Muscle layer of duodenum (tissue), 2 donors: Measurements from ENCODE around the gene KRTAP5-2.
A peak's percentile ranks its signal among the peaks of the same experiment; 100 is the strongest.
"Not testable (repeated sequence)": the region's sequence is repeated elsewhere in the genome, so short reads cannot be mapped to it uniquely, and the experiment has no call there.

Experiments used
- H3K27ac ChIP-seq: one replicate; pipeline ENCODE4 v1.7.0; 2013; ENCODE audit warnings: mild to moderate bottlenecking, low read length
- H3K27me3 ChIP-seq: one replicate; pipeline ENCODE4 v1.7.0; 2013; ENCODE audit warnings: low read depth, mild to moderate bottlenecking, control low read depth, low read length
- H3K36me3 ChIP-seq, 2 donors: one replicate each; pipeline ENCODE4 v1.7.0; 2013; ENCODE audit warnings: low read length in 2 of 2, control low read depth in 1 of 2, mild to moderate bottlenecking in 1 of 2; ENCODE audit not compliant: insufficient read depth in 2 of 2, control insufficient read depth in 1 of 2
- H3K4me1 ChIP-seq, 2 donors: one replicate each; pipeline ENCODE4 v1.7.0; 2013; ENCODE audit warnings: low read length in 2 of 2, mild to moderate bottlenecking in 2 of 2, control low read depth in 1 of 2, moderate library complexity in 1 of 2; ENCODE audit not compliant: insufficient read depth in 2 of 2, control insufficient read depth in 1 of 2
- H3K4me3 ChIP-seq, 2 donors: one replicate each; pipeline ENCODE4 v1.7.0; 2013; ENCODE audit warnings: low read length in 2 of 2, low read depth in 1 of 2, mild to moderate bottlenecking in 1 of 2
- H3K9me3 ChIP-seq, 2 donors: one replicate each; pipeline ENCODE4 v1.7.0; 2013; ENCODE audit warnings: low read length in 2 of 2, control low read depth in 1 of 2, mild to moderate bottlenecking in 1 of 2; ENCODE audit not compliant: control insufficient read depth in 1 of 2
- donor health status: healthy.

The KRTAP5-2 gene

DNA sequence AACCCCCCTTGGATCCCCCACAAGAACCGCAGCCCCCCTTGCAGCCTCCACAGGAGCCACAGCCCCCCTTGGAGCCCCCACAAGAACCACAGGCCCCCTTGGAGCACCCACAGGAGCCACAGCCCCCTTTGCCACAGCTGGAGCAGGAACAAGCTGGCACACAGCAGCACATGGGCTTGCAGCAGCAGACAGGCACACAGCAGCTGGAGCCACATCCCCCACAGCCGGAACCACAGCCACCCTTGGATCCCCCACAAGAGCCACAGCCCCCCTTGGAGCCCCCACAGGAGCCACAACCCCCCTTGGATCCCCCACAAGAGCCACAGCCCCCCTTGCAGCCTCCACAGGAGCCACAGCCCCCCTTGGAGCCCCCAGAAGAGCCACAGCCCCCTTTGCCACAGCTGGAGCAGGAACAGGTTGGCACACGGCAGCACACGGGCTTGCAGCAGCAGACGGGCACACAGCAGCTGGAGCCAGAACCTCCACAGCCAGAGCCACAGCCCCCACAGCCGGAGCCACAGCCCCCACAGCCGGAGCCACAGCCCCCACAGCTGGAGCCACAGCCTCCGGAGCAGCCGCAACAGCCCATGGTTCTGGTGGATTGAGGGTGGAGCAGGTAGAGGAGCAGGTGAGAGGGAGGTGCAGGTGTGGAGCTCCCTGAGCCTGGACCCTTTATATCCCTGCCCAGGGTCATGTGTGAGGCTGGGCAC lies 13.3 kb downstream of the KRTAP5-2 start, which contains the start of gene KRTAP5-1:
Gene KRTAP5-1 (minus strand): TSS at position 623 of the 710 bp plus-strand sequence. CDS start 34 bp downstream, at position 589.
- H3K9me3 ChIP-seq, H3K4me3 ChIP-seq, H3K36me3 ChIP-seq, H3K27ac ChIP-seq, H3K4me1 ChIP-seq, H3K27me3 ChIP-seq: not testable (repeated sequence)

DNA sequence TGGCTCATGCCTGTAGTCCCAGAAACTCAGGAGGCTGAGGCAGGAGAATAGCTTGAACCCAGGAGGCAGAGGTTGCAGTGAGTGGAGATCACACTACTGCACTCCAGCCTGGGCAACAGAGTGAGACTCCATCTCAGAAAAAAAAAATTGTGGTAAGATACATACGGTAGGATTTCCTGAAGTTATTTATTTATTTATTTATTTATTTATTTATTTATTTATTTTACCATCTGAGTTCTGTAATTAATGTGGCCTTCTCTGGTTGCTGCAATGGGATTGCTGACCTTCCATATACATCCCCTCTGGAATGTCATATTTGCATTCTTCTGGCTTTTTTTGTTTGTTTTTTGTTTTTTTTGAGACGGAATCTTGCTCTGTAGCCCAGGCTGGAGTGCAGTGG lies 15.2 kb downstream of the KRTAP5-2 start:
- not testable (repeated sequence) for H3K36me3 ChIP-seq

DNA sequence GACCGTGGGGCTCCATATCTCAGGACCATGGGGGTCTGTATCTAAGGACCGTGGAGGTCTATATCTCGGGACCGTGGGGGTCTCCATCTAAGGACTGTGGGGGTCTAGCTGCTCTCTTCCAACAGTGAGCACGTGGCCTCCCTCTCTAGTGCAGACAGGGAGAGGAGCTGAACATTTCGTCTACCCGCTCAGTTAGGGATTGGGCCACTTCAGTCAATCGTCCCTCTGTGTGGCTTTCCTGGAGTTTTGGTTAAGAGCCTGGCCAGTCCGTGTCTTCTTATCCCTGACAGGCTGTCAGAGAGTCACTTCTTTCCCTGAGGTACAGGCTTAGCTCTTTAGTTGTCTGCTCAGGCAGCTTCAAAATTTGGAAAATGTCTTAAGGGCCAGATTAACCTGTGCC lies 16.1 kb downstream of the KRTAP5-2 start:
- Histone ChIP-seq H3K36me3 (no peaks in the 10 kb centered on the region), H3K27ac (no peak overlapping the region), H3K4me3 (no peak overlapping the region), H3K27me3 (no peaks in the 10 kb centered on the region), H3K9me3 (peaks cover 0 to 5% of the 10 kb centered on the region in 2 donors), H3K4me1 (no peaks in the 10 kb centered on the region)

More for the DNA sequence above, 15.2 kb downstream of the KRTAP5-2 start:
- not testable (repeated sequence) for H3K27me3 ChIP-seq, H3K4me1 ChIP-seq, H3K4me3 ChIP-seq, H3K27ac ChIP-seq, H3K9me3 ChIP-seq

DNA sequence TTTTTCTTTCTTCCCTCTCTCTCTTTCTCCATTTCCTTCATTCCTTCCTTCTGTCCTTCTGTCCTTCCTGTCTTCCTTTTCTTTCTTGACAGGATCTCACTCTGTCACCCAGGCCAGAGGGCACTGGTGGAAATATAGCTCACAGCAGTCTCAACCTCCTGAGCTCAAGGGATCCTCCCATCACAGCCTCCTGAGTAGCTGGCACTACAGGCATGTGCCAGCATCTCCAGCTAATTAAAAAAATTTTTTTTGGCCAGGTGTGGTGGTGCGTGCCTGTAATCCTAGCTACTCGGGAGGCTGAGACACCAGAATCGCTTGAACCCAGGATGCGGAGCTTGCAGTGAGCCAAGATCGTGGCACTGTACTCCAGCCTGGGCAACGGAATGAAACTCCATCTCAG lies 21.3 kb downstream of the KRTAP5-2 start:
- Histone ChIP-seq H3K27ac (no peak overlapping the region), H3K9me3 (peaks cover 0 to 5% of the 10 kb centered on the region in 2 donors), H3K4me3 (no peak overlapping the region), H3K36me3 (no peaks in the 10 kb centered on the region), H3K27me3 (no peaks in the 10 kb centered on the region), H3K4me1 (peaks cover 0 to 21% of the 10 kb centered on the region in 2 donors)

DNA sequence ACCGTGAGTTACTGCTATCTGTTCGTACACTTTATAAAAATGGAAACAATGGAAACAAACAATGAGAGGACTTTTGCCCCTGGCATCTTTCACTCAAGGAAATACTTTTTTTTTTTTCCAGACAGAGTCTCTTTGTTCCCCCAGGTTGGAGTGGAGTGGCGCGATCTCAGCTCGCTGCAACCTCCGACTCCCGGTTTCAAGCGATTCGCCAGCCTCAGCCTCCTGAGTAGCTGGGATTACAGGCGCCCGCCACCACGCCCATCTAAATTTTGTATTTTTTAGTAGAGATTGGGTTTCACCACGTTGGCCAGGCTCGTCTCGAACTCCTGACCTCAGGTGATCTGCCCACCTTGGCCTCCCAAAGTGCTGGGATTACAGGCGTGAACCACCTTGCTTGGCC lies 22.3 kb downstream of the KRTAP5-2 start:
- peaks cover 0 to 26% of the 10 kb centered on the region in 2 donors for H3K4me1 ChIP-seq
- not testable (repeated sequence) for H3K27ac ChIP-seq, H3K9me3 ChIP-seq, H3K36me3 ChIP-seq, H3K4me3 ChIP-seq, H3K27me3 ChIP-seq

DNA sequence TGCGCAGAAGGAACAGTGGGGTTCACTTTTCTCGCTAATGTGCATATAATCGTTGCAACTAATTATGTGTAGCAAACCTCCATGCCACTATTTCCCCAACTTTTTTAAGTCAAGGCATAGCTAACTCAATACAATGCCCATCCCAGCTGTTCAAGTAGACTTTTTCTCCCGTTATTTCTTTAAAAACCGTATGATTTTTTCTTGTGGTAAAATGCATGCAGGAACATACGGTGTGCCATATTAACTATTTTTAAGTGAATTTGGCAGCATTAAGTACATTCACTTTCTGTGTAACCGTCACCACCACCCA lies 23.2 kb downstream of the KRTAP5-2 start:
- no peak overlapping the region for H3K4me3 ChIP-seq

DNA sequence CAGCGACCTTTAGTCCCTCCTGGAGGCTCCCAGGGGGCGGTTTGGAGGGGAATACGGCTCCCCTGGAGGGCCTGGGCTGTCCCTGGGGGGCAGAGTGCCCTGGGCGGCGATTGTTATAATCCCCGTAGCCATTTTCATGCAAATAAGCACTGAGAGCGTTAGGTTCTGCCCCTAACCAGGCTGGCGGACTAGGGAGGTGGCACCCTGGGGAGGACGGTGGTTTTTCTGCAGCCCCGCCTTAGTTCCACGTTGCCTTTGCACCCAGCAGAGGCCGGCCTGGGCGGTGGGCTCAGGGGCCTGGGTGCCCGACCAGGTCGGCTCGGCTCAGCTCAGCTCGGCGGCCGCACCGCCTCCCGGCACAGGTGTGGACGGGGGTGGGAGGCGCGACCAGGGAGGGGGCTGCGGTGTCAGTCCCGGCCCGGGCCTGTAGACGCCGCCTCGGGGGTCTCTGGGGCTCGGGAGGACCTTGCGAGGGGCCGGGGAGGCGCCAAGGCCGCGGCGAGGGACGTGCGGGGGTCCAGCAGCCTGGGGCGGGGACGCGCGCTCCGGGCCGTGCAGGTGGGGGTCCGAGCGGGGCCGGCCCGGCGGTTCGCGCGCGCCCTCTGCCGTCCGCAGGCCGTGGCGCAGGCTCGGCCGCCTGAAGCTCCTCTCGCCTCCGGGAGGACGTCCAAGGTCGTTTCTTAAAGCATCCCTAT lies 23.7 kb downstream of the KRTAP5-2 start:
- Histone ChIP-seq H3K27me3 (no peaks in the 10 kb centered on the region), H3K36me3 (no peaks in the 10 kb centered on the region), H3K4me3 (peak overlapping the region in 1 of 2 donors; percentile 55), H3K4me1 (peaks cover 0 to 39% of the 10 kb centered on the region in 2 donors), H3K9me3 (peaks cover 0 to 5% of the 10 kb centered on the region in 2 donors), H3K27ac (no peak overlapping the region)

More for the DNA sequence above, 23.2 kb downstream of the KRTAP5-2 start:
- H3K9me3 ChIP-seq: peaks cover 0 to 5% of the 10 kb centered on the region in 2 donors
- no peaks in the 10 kb centered on the region for H3K27me3 ChIP-seq
- H3K36me3 ChIP-seq: no peaks in the 10 kb centered on the region
- H3K4me1 ChIP-seq: peaks cover 0 to 34% of the 10 kb centered on the region in 2 donors
- no peak overlapping the region for H3K27ac ChIP-seq

DNA sequence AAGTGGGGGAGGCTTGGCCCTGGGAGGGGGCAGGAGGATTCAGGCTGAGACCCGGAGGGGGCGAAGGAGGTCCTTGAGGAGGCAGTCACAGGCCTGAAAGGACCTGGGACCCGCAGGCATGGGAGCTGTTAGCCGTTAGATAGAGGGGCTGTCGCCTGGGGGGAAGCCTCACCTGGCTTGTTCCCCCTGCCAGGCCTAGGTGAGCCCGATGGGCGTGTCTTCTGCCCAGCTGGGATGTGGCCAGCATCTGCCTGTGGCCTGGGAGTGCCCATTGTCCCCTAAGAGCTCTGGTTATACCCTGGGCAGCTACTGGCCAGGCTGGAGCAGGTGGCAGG lies 24.2 kb downstream of the KRTAP5-2 start:
- H3K4me1 ChIP-seq: peaks cover 0 to 42% of the 10 kb centered on the region in 2 donors
- H3K9me3 ChIP-seq: peaks cover 0 to 5% of the 10 kb centered on the region in 2 donors
- H3K4me3 ChIP-seq: peak overlapping the region in 1 of 2 donors; percentile 55
- no peaks in the 10 kb centered on the region for H3K36me3 ChIP-seq
- no peaks in the 10 kb centered on the region for H3K27me3 ChIP-seq
- peak overlapping the region; percentile 14 for H3K27ac ChIP-seq

DNA sequence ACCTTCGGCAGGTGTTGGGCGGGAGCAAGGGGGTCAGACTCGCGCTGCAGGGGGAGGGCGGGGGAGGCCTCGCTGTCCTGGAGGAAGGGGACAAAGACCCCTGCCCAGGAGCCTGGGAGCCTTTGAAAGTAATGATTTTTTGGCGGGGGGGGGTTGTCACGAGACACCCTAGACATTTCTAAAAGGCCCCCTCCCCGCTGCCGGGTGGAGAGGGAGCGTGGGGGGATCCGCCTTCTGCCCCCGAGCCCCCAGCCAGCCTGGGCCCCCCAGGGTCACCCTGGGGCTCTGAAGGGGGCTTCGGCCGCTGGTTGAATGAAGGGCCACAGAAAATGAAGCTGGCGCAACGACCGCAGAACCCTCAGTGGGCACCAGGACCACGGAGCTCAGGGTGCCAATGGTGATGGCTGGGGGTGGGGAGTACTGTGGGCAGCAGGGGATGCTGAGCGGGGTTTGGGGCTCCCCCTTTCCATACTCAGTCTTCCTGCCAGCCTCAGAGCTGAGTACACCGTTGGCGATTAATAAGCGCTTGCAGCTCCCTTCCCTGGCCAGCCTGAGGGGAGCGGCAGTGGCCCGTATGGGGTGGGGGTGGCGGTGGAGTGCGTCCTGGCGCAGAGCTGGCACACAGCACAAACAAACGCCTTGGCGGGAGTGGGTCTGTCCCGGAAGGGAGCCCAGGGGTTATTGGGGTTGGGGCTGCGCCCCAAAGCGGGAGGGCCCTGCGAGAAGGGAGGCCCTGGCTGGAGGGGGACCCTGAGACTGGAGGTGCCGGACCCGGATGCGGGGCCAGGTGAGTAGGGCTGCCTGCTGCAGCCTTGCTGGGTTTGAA lies 24.8 kb downstream of the KRTAP5-2 start:
- Histone ChIP-seq H3K36me3 (no peaks in the 10 kb centered on the region), H3K9me3 (peaks cover 0 to 2% of the 10 kb centered on the region in 2 donors), H3K27me3 (no peaks in the 10 kb centered on the region), H3K27ac (peak overlapping the region; percentile 14), H3K4me1 (peaks cover 0 to 48% of the 10 kb centered on the region in 2 donors), H3K4me3 (peak overlapping the region; percentile 21 to 55)

DNA sequence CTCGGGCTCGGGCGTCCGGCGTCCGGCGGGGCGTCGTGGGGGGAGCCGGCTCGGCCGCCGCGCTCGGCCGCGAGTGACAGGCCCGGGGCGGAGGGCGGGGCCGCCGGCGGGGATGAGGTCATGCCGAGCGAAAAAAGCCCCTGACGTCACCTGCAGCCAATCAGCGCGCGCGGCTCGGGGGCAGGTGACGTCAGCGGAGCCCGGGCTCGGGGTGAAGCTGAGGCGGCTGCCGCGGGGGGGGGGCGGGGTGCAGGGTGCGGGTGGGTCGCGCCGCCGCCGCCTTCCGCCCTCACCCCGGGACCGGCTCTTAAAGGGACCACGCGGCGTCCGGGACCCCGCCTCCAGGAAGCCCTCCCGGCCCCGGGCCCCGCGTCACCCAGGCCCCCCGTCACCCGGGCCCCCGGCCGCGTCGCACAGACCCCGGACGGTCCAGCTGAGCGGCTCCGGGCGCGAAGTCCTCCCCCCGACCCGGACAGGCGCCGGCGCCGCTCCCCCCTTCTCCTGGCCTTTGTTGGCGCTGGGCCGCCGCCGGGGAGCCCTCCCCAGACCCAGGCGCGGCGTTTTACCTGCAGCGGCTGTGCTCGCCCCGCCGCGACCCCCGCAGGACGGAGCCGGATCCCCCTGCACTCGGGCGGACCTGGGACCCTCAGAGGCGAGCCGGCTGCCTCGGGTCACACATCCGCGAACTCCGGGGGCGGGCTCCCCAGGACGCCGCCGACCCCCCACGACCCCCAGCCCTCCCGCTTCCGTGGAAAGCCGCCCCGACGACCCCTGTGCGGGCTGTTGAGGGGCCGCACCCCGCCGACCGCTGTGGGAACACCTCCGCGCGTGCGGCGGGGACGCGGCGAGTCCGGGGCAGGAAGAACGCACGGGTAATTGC lies 25.7 kb downstream of the KRTAP5-2 start, which contains the start of gene DUSP8:
Gene DUSP8 (minus strand): TSS at position 75 of the 880 bp plus-strand sequence. CDS start 6,445 bp downstream, outside the sequence.
- Histone ChIP-seq H3K4me3 (peak within 1 kb of the TSS; percentile 56 to 78), H3K36me3 (no peaks in the 10 kb centered on the region), H3K27ac (no peak within 1 kb of the TSS), H3K27me3 (no peaks in the 10 kb centered on the region), H3K4me1 (peaks cover 2 to 56% of the 10 kb centered on the region in 2 donors), H3K9me3 (no peaks in the 10 kb centered on the region)
